Measurements from ENCODE around the gene PKP3. TPM values are rescaled to one million over a fixed set of nuclear protein-coding genes. Genes with fewer than 3 reads are reported as not detected.
A peak's percentile ranks its signal among the peaks of the same experiment; 100 is the strongest.

Gene PKP3
- total RNA-seq, 5 donors from 2014 or later (not counting 1 experiment from before 2014, with no cell fraction given): 0.32 to 0.85 (median 0.47) TPM; not detected in 1

- Mint-ChIP-seq H3K4me1 (peaks cover 7 to 19% (median 7%) of the 10 kb centered on the region in 3 donors), H3K27ac (no peak overlapping the region), H3K36me3 (no peaks in the 10 kb centered on the region), H3K27me3 (peaks cover 5 to 19% of the 10 kb centered on the region in 2 donors), H3K9me3 (no peaks in the 10 kb centered on the region), H3K4me3 (no peak overlapping the region)
- no peak for ATAC-seq (replicated peaks in 1 of 4)
- POLR2A ChIA-PET: no interaction called here
- H3K4me1 ChIP-seq (ENCODE audit: control insufficient read depth in 1 of 2, extremely low read depth in 1 of 2, insufficient read depth in 2 of 2, low read length in 2 of 2): peaks cover 0 to 15% of the 10 kb centered on the region in 2 experiments
- H3K9me3 ChIP-seq: no peaks in the 10 kb centered on the region
- H3K27me3 ChIP-seq (replicated peaks in 1 of 2; ENCODE audit: control insufficient read depth in 2 of 2, extremely low read depth in 1 of 2, insufficient read depth in 2 of 2, low read length in 1 of 2): peaks cover 0 to 37% of the 10 kb centered on the region in 2 experiments
- H3K27ac ChIP-seq (ENCODE audit: low read length): no peak overlapping the region
- H3K4me3 ChIP-seq (ENCODE audit: control insufficient read depth in 1 of 2, extremely low read depth in 1 of 2, low read length in 1 of 2): no peak overlapping the region
- CTCF ChIA-PET: no interaction called here
- H3K36me3 ChIP-seq (ENCODE audit: control insufficient read depth in 2 of 2, extremely low read depth in 1 of 2, insufficient read depth in 1 of 2, low read length in 1 of 2): no peaks in the 10 kb centered on the region
- no peak for DNase-seq
- 91% methylated on average over 27 of the region's 41 CpGs for WGBS (ENCODE audit: insufficient coverage)
These were observed 20.9 kb upstream of the PKP3 start for GRCh38 chr11:372809-373715.

DNA sequence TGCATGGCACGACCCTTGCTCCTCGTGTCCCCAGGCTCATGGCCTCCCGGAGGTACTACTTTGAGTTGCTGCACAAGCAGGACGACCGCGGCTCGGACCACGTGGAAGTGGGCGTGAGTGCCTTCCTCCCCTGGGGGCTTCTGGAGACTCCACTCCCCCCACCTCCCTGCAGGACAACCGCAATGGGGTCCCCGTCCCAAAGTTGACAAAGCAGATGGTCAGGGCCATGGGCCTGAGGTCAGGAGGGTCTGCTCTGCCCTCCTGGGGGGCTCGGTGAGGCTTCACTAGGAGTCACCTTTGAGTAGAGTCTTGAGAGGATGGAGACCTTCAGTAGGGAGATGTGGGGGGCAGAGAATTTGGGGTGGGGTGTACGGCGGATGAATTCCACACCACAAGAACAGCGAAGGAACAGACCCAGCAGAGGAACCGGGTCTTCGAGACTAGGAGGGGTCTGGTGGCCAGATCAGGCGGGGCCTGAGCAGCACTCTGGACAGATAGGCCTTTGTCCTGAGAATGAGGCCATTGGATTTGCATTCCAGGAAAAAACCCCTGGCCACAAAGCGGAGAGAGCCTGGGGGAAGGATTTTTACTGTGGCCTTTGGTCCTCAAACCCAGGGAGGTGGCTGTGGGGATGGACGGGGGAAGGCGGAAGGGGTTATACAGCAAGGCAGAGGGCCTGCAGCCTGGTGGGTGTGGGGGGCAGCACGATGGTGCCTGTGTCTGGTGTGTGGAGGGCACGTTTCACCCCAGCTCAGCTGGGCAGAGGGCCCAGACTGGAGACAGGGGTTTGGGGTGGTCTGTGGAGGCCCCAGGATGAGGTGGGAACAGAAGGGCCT, 20.1 kb upstream of the PKP3 start:
- H3K36me3 Mint-ChIP-seq: no peaks in the 10 kb centered on the region
- WGBS (ENCODE audit: insufficient coverage): 90% methylated on average over 13 of the region's 23 CpGs
- peak overlapping the region; percentile 59 to 61 for H3K27ac Mint-ChIP-seq
- Histone ChIP-seq H3K4me3 (ENCODE audit: control insufficient read depth in 1 of 2, extremely low read depth in 1 of 2, low read length in 1 of 2) (no peak overlapping the region), H3K27me3 (replicated peaks in 1 of 2; ENCODE audit: control insufficient read depth in 2 of 2, extremely low read depth in 1 of 2, insufficient read depth in 2 of 2, low read length in 1 of 2) (peaks cover 0 to 36% of the 10 kb centered on the region in 2 experiments), H3K36me3 (ENCODE audit: control insufficient read depth in 2 of 2, extremely low read depth in 1 of 2, insufficient read depth in 1 of 2, low read length in 1 of 2) (no peaks in the 10 kb centered on the region), H3K4me1 (ENCODE audit: control insufficient read depth in 1 of 2, extremely low read depth in 1 of 2, insufficient read depth in 2 of 2, low read length in 2 of 2) (peaks cover 0 to 7% of the 10 kb centered on the region in 2 experiments), H3K9me3 (no peaks in the 10 kb centered on the region), H3K27ac (ENCODE audit: low read length) (no peak overlapping the region)
- no peaks in the 10 kb centered on the region for H3K9me3 Mint-ChIP-seq
- ChIA-PET POLR2A (no interaction called here), CTCF (no interaction called here)
- peaks cover 0 to 13% (median 2%) of the 10 kb centered on the region in 3 donors for H3K4me1 Mint-ChIP-seq
- no peak for ATAC-seq (replicated peaks in 1 of 4)
- H3K4me3 Mint-ChIP-seq: peak overlapping the region in 1 of 3 donors; percentile 35
- no peak for DNase-seq
- H3K27me3 Mint-ChIP-seq: peaks cover 4 to 17% of the 10 kb centered on the region in 2 donors

GRCh38 chr11:375065-376025, 18.7 kb upstream of the PKP3 start:
- no peak overlapping the region for H3K4me3 Mint-ChIP-seq
- WGBS (ENCODE audit: insufficient coverage): 93% methylated on average over 33 of the region's 41 CpGs
- no peak for ATAC-seq (replicated peaks in 1 of 4)
- POLR2A ChIA-PET: no interaction called here
- Histone ChIP-seq H3K36me3 (ENCODE audit: control insufficient read depth in 2 of 2, extremely low read depth in 1 of 2, insufficient read depth in 1 of 2, low read length in 1 of 2) (no peaks in the 10 kb centered on the region), H3K4me3 (ENCODE audit: control insufficient read depth in 1 of 2, extremely low read depth in 1 of 2, low read length in 1 of 2) (no peak overlapping the region), H3K27me3 (replicated peaks in 1 of 2; ENCODE audit: control insufficient read depth in 2 of 2, extremely low read depth in 1 of 2, insufficient read depth in 2 of 2, low read length in 1 of 2) (peaks cover 0 to 43% of the 10 kb centered on the region in 2 experiments), H3K27ac (ENCODE audit: low read length) (no peak overlapping the region), H3K9me3 (no peaks in the 10 kb centered on the region), H3K4me1 (ENCODE audit: control insufficient read depth in 1 of 2, extremely low read depth in 1 of 2, insufficient read depth in 2 of 2, low read length in 2 of 2) (peaks cover 0 to 2% of the 10 kb centered on the region in 2 experiments)
- CTCF ChIA-PET: no interaction called here
- H3K36me3 Mint-ChIP-seq: no peaks in the 10 kb centered on the region
- no peak overlapping the region for H3K27ac Mint-ChIP-seq
- peaks cover 0 to 10% (median 0%) of the 10 kb centered on the region in 3 donors for H3K4me1 Mint-ChIP-seq
- no peak for DNase-seq
- H3K27me3 Mint-ChIP-seq: peaks cover 4 to 13% of the 10 kb centered on the region in 2 donors
- no peaks in the 10 kb centered on the region for H3K9me3 Mint-ChIP-seq

- Histone ChIP-seq H3K36me3 (ENCODE audit: control insufficient read depth in 2 of 2, extremely low read depth in 1 of 2, insufficient read depth in 1 of 2, low read length in 1 of 2) (no peaks in the 10 kb centered on the region), H3K9me3 (no peaks in the 10 kb centered on the region), H3K27ac (ENCODE audit: low read length) (no peak overlapping the region), H3K27me3 (replicated peaks in 1 of 2; ENCODE audit: control insufficient read depth in 2 of 2, extremely low read depth in 1 of 2, insufficient read depth in 2 of 2, low read length in 1 of 2) (peaks cover 0 to 40% of the 10 kb centered on the region in 2 experiments), H3K4me1 (ENCODE audit: control insufficient read depth in 1 of 2, extremely low read depth in 1 of 2, insufficient read depth in 2 of 2, low read length in 2 of 2) (peaks cover 0 to 2% of the 10 kb centered on the region in 2 experiments), H3K4me3 (ENCODE audit: control insufficient read depth in 1 of 2, extremely low read depth in 1 of 2, low read length in 1 of 2) (no peak overlapping the region)
- H3K27ac Mint-ChIP-seq: no peak overlapping the region
- peaks cover 0 to 3% (median 0%) of the 10 kb centered on the region in 3 donors for H3K4me1 Mint-ChIP-seq
- DNase-seq (no peak), ATAC-seq (replicated peaks in 1 of 4) (no peak)
- ChIA-PET POLR2A (no interaction called here), CTCF (interaction anchor here in 1 of 2 donors (0.6 kb wide), 1 partner anchor 386 kb away, joined by 5 read pairs; no protein-coding TSS in a partner anchor)
- WGBS (ENCODE audit: insufficient coverage): 95% methylated on average over 52 of the region's 70 CpGs
- no peaks in the 10 kb centered on the region for H3K36me3 Mint-ChIP-seq
- no peaks in the 10 kb centered on the region for H3K9me3 Mint-ChIP-seq
- no peak overlapping the region for H3K4me3 Mint-ChIP-seq
- H3K27me3 Mint-ChIP-seq: peaks cover 3 to 4% of the 10 kb centered on the region in 2 donors
These were observed 17.4 kb upstream of the PKP3 start for GRCh38 chr11:376531-377173.

- CTCF ChIA-PET: no interaction called here
- 94% methylated on average over 19 of the region's 44 CpGs for WGBS (ENCODE audit: insufficient coverage)
These were observed 16.7 kb upstream of the PKP3 start for GRCh38 chr11:377174-377865.

More at GRCh38 chr11:377174-377865, 16.7 kb upstream of the PKP3 start:
- POLR2A ChIA-PET: no interaction called here
- Histone ChIP-seq H3K36me3 (ENCODE audit: control insufficient read depth in 2 of 2, extremely low read depth in 1 of 2, insufficient read depth in 1 of 2, low read length in 1 of 2) (no peaks in the 10 kb centered on the region), H3K27ac (ENCODE audit: low read length) (no peak overlapping the region), H3K4me3 (ENCODE audit: control insufficient read depth in 1 of 2, extremely low read depth in 1 of 2, low read length in 1 of 2) (no peak overlapping the region), H3K4me1 (ENCODE audit: control insufficient read depth in 1 of 2, extremely low read depth in 1 of 2, insufficient read depth in 2 of 2, low read length in 2 of 2) (peaks cover 0 to 8% of the 10 kb centered on the region in 2 experiments), H3K9me3 (no peaks in the 10 kb centered on the region), H3K27me3 (replicated peaks in 1 of 2; ENCODE audit: control insufficient read depth in 2 of 2, extremely low read depth in 1 of 2, insufficient read depth in 2 of 2, low read length in 1 of 2) (peaks cover 0 to 40% of the 10 kb centered on the region in 2 experiments)
- H3K4me3 Mint-ChIP-seq: no peak overlapping the region
- DNase-seq (no peak), ATAC-seq (replicated peaks in 1 of 4) (no peak)
- no peaks in the 10 kb centered on the region for H3K9me3 Mint-ChIP-seq
- peaks cover 4 to 7% of the 10 kb centered on the region in 2 donors for H3K27me3 Mint-ChIP-seq
- no peak overlapping the region for H3K27ac Mint-ChIP-seq
- H3K36me3 Mint-ChIP-seq: no peaks in the 10 kb centered on the region
- H3K4me1 Mint-ChIP-seq: peaks cover 0 to 7% (median 3%) of the 10 kb centered on the region in 3 donors
